Suprapubic skin (tissue), 3 donors: ENCODE measurements around the gene PSAP.

Experiments
- CTCF ChIP-seq, 2 donors: fragments of 200-600 bp in 1 of 2; fragments of 450-650 bp in 1 of 2; sonication (generic) in 1 of 2; IDR thresholded peaks; one replicate each; pipeline ENCODE4 v1.5.1; 2016 to 2019; ENCODE audit warnings: antibody characterized with exemption in 2 of 2, mild to moderate bottlenecking in 1 of 2, moderate library complexity in 1 of 2
- POLR2A ChIP-seq, 2 donors: fragments of 450-650 bp; IDR thresholded peaks; one replicate each; pipeline ENCODE4 v1.6.1; 2017; ENCODE audit warnings: antibody characterized with exemption in 2 of 2, mild to moderate bottlenecking in 2 of 2, moderate library complexity in 2 of 2

GRCh38 chr10:71838264-71839211, 12.5 kb downstream of the PSAP start:
- TF ChIP-seq CTCF (IDR thresholded peaks at IDR 0.05) = no peak
- TF ChIP-seq POLR2A (IDR thresholded peaks at IDR 0.05) = no peak
